Nephron progenitor cell (in vitro differentiated cells): ENCODE results near the gene ANKRD11.

Experiments
- DNase-seq: peaks from one replicate; pipeline ENCODE4 v3.0.0; 2021
- H3K27ac Mint-ChIP-seq: 2 replicates; pipeline ENCODE4 v1.8.0; 2021; ENCODE audit warnings: mild to moderate bottlenecking, moderate library complexity, mixed read lengths
- H3K27me3 Mint-ChIP-seq: 2 replicates; pipeline ENCODE4 v1.8.0; 2021; ENCODE audit warnings: mild to moderate bottlenecking, low read depth, mixed read lengths; ENCODE audit not compliant: poor library complexity
- H3K36me3 Mint-ChIP-seq: 2 replicates; pipeline ENCODE4 v1.8.0; 2021; ENCODE audit warnings: low read depth, mixed read lengths
- H3K4me1 Mint-ChIP-seq: 2 replicates; pipeline ENCODE4 v1.8.0; 2021; ENCODE audit warnings: mixed read lengths
- H3K4me3 Mint-ChIP-seq: 2 replicates; pipeline ENCODE4 v1.8.0; 2021; ENCODE audit warnings: mild to moderate bottlenecking, moderate library complexity, mixed read lengths
- H3K9me3 Mint-ChIP-seq: 2 replicates; pipeline ENCODE4 v1.8.0; 2021; ENCODE audit warnings: mild to moderate bottlenecking, moderate library complexity, mixed read lengths
- CTCF ChIP-seq: fragments of 200-600 bp; sonication (generic); IDR thresholded peaks from 2 replicates; pipeline ENCODE4 v1.5.0; 2021; ENCODE audit warnings: antibody characterized with exemption

Gene ANKRD11

GRCh38 chr16:89380681-89381080 is 109.7 kb downstream of the ANKRD11 start:
- no peak for TF ChIP-seq CTCF
- Mint-ChIP-seq H3K4me3 (no peak overlapping the region), H3K27me3 (no peaks in the 10 kb centered on the region), H3K36me3 (peaks cover 22% of the 10 kb centered on the region), H3K4me1 (peaks cover 90% of the 10 kb centered on the region), H3K27ac (peak overlapping the region; percentile 58), H3K9me3 (peaks cover 20% of the 10 kb centered on the region)
- DNase-seq = no peak

- peaks cover 20% of the 10 kb centered on the region for H3K9me3 Mint-ChIP-seq
- peak; percentile 56 for DNase-seq
- H3K36me3 Mint-ChIP-seq = peaks cover 22% of the 10 kb centered on the region
- H3K4me1 Mint-ChIP-seq = peaks cover 94% of the 10 kb centered on the region
- no peaks in the 10 kb centered on the region for H3K27me3 Mint-ChIP-seq
- peak overlapping the region; percentile 69 for H3K4me3 Mint-ChIP-seq
- peak overlapping the region; percentile 76 for H3K27ac Mint-ChIP-seq
- TF ChIP-seq CTCF = no peak
Measured at GRCh38 chr16:89378947-89379771, 111.2 kb downstream of the ANKRD11 start.

GRCh38 chr16:89377453-89377848 is 112.9 kb downstream of the ANKRD11 start:
- Mint-ChIP-seq H3K9me3 (peaks cover 20% of the 10 kb centered on the region), H3K36me3 (peaks cover 22% of the 10 kb centered on the region), H3K4me3 (no peak overlapping the region), H3K27ac (no peak overlapping the region), H3K4me1 (peaks cover 93% of the 10 kb centered on the region), H3K27me3 (no peaks in the 10 kb centered on the region)
- TF ChIP-seq CTCF = no peak
- no peak for DNase-seq

GRCh38 chr16:89376812-89377452 is 113.4 kb downstream of the ANKRD11 start:
- H3K27ac Mint-ChIP-seq = peak overlapping the region; percentile 30
- H3K4me3 Mint-ChIP-seq = peak overlapping the region; percentile 18
- peaks cover 20% of the 10 kb centered on the region for H3K9me3 Mint-ChIP-seq
- H3K27me3 Mint-ChIP-seq = no peaks in the 10 kb centered on the region
- DNase-seq = no peak
- no peak for TF ChIP-seq CTCF
- peaks cover 22% of the 10 kb centered on the region for H3K36me3 Mint-ChIP-seq
- H3K4me1 Mint-ChIP-seq = peaks cover 91% of the 10 kb centered on the region

- DNase-seq = no peak
- no peak for TF ChIP-seq CTCF
- H3K27ac Mint-ChIP-seq = peak overlapping the region; percentile 25
- no peak overlapping the region for H3K4me3 Mint-ChIP-seq
- H3K27me3 Mint-ChIP-seq = no peaks in the 10 kb centered on the region
- H3K9me3 Mint-ChIP-seq = peaks cover 20% of the 10 kb centered on the region
- H3K36me3 Mint-ChIP-seq = peaks cover 22% of the 10 kb centered on the region
- H3K4me1 Mint-ChIP-seq = peaks cover 90% of the 10 kb centered on the region
Measured at GRCh38 chr16:89375686-89376085, 114.7 kb downstream of the ANKRD11 start.
